PFSK-1 (cell line): ENCODE data around the gene CRNN.

ENCODE experiments used
- FOXP2 ChIP-seq: optimal IDR thresholded peaks from 2 replicates; pipeline ENCODE3; 2011; ENCODE audit warnings: borderline replicate concordance, control low read depth, inconsistent platforms; ENCODE audit not compliant: insufficient read depth; ENCODE audit errors: extremely low read length, extremely low read depth
- POLR2AphosphoS5 ChIP-seq: IDR thresholded peaks from 2 replicates; pipeline ENCODE4 v1.6.1; 2012; ENCODE audit warnings: low read depth, mild to moderate bottlenecking, control low read depth, low read length, moderate library complexity
- REST ChIP-seq, 2 experiments: IDR thresholded peaks; 2 replicates each; pipeline versions ENCODE4 v1.6.1 to v1.8.0; 2011 to 2012; ENCODE audit warnings: low read depth in 2 of 2, low read length in 2 of 2, control low read depth in 1 of 2, inconsistent platforms in 1 of 2, mild to moderate bottlenecking in 1 of 2, moderate library complexity in 1 of 2; ENCODE audit not compliant: insufficient read depth in 1 of 2
- SIN3A ChIP-seq: IDR thresholded peaks from 2 replicates; pipeline ENCODE4 v1.6.1; 2012; ENCODE audit warnings: mild to moderate bottlenecking, low read length, moderate library complexity, borderline replicate concordance; ENCODE audit not compliant: insufficient read depth
- TAF1 ChIP-seq: IDR thresholded peaks from 2 replicates; pipeline ENCODE4 v1.6.1; 2012; ENCODE audit warnings: low read length, control low read depth, borderline replicate concordance; ENCODE audit not compliant: insufficient read depth

- no peak for TF ChIP-seq TAF1
- no peak for TF ChIP-seq SIN3A
- TF ChIP-seq FOXP2: no peak
- no peak for TF ChIP-seq REST (IDR thresholded peaks at IDR 0.05; ENCODE audit: insufficient read depth in 1 of 2, low read depth in 2 of 2, low read length in 2 of 2)
- TF ChIP-seq POLR2AphosphoS5: no peak
Observed at GRCh38 chr1:152410028-152410427, 4.0 kb downstream of the CRNN start.
